ENCODE results near the gene BYSL. TPM values are rescaled to one million over a fixed set of nuclear protein-coding genes. Genes with fewer than 3 reads are reported as not detected.

Gene BYSL
- total and polyA plus RNA-seq, 5 donors: 6.5 to 12.4 (median 8.7) TPM

GRCh38 chr6:41887331-41887751, 34.0 kb upstream of the BYSL start:
- no peak for ATAC-seq
- no peaks in the 10 kb centered on the region for H3K9me3 ChIP-seq (ENCODE audit: control insufficient read depth, low read length)
- no peak for DNase-seq
- no peak overlapping the region for H3K27ac ChIP-seq (ENCODE audit: low read length)
- no peaks in the 10 kb centered on the region for H3K4me1 ChIP-seq (ENCODE audit: control insufficient read depth, insufficient read depth, low read length)
- no peaks in the 10 kb centered on the region for H3K27me3 ChIP-seq (ENCODE audit: control insufficient read depth, insufficient read depth)
- no peak overlapping the region for H3K4me3 ChIP-seq (ENCODE audit: low read length)
- intact Hi-C loops (cut with DNase I): no loop called here
- WGBS: 63% methylated on average over 4 of the region's 4 CpGs

GRCh38 chr6:41892921-41893564, 28.3 kb upstream of the BYSL start:
- no peaks in the 10 kb centered on the region for H3K9me3 ChIP-seq (ENCODE audit: control insufficient read depth, low read length)
- intact Hi-C loops (cut with DNase I): no loop called here
- DNase-seq (no peak), ATAC-seq (no peak)
- no peak overlapping the region for H3K4me3 ChIP-seq (ENCODE audit: low read length)
- 57% methylated on average over 4 of the region's 4 CpGs for WGBS
- peaks cover 4% of the 10 kb centered on the region for H3K4me1 ChIP-seq (ENCODE audit: control insufficient read depth, insufficient read depth, low read length)
- no peak overlapping the region for H3K27ac ChIP-seq (ENCODE audit: low read length)
- H3K27me3 ChIP-seq (ENCODE audit: control insufficient read depth, insufficient read depth): no peaks in the 10 kb centered on the region

- Histone ChIP-seq H3K4me1 (ENCODE audit: control insufficient read depth, insufficient read depth, low read length) (peaks cover 4% of the 10 kb centered on the region), H3K4me3 (ENCODE audit: low read length) (peak overlapping the region; percentile 82), H3K9me3 (ENCODE audit: control insufficient read depth, low read length) (no peaks in the 10 kb centered on the region), H3K27ac (ENCODE audit: low read length) (no peak overlapping the region), H3K27me3 (ENCODE audit: control insufficient read depth, insufficient read depth) (no peaks in the 10 kb centered on the region)
- DNase-seq (no peak), ATAC-seq (peak; percentile 71 to 80)
- 2% methylated on average over 56 of the region's 56 CpGs for WGBS
- intact Hi-C loops (cut with DNase I): no loop called here
Measured at GRCh38 chr6:41894366-41895299, 26.7 kb upstream of the BYSL start.

- intact Hi-C loops (cut with DNase I): no loop called here
- under 1% methylated on average over 55 of the region's 55 CpGs for WGBS
- peak within 1 kb of the TSS; percentile 82 for H3K4me3 ChIP-seq (ENCODE audit: low read length)
- peak; percentile 88 to 96 (median 95) for DNase-seq
- H3K4me1 ChIP-seq (ENCODE audit: control insufficient read depth, insufficient read depth, low read length): peaks cover 4% of the 10 kb centered on the region
- peak within 1 kb of the TSS; percentile 56 for H3K27ac ChIP-seq (ENCODE audit: low read length)
- H3K9me3 ChIP-seq (ENCODE audit: control insufficient read depth, low read length): no peaks in the 10 kb centered on the region
- peak; percentile 99 for ATAC-seq
- no peaks in the 10 kb centered on the region for H3K27me3 ChIP-seq (ENCODE audit: control insufficient read depth, insufficient read depth)
Measured at GRCh38 chr6:41895300-41896233, 25.7 kb upstream of the BYSL start, which contains the start of gene USP49. TSS of gene USP49 (minus strand) at chr6:41895375. CDS start at chr6:41806983, 88,392 bp downstream.

GRCh38 chr6:41896281-41896680, 25.0 kb upstream of the BYSL start:
- H3K27me3 ChIP-seq (ENCODE audit: control insufficient read depth, insufficient read depth): no peaks in the 10 kb centered on the region
- H3K9me3 ChIP-seq (ENCODE audit: control insufficient read depth, low read length): no peaks in the 10 kb centered on the region
- no peak overlapping the region for H3K27ac ChIP-seq (ENCODE audit: low read length)
- ATAC-seq (no peak), DNase-seq (no peak)
- H3K4me1 ChIP-seq (ENCODE audit: control insufficient read depth, insufficient read depth, low read length): peaks cover 4% of the 10 kb centered on the region
- H3K4me3 ChIP-seq (ENCODE audit: low read length): peak overlapping the region; percentile 82
- WGBS: 62% methylated on average over 3 of the region's 3 CpGs
- intact Hi-C loops (cut with DNase I): no loop called here

- WGBS: 79% methylated on average over 1 of the region's 1 CpG
- intact Hi-C loops (cut with DNase I): no loop called here
- Histone ChIP-seq H3K9me3 (ENCODE audit: control insufficient read depth, low read length) (no peaks in the 10 kb centered on the region), H3K27ac (ENCODE audit: low read length) (no peak overlapping the region), H3K4me3 (ENCODE audit: low read length) (no peak overlapping the region), H3K4me1 (ENCODE audit: control insufficient read depth, insufficient read depth, low read length) (peaks cover 1% of the 10 kb centered on the region), H3K27me3 (ENCODE audit: control insufficient read depth, insufficient read depth) (no peaks in the 10 kb centered on the region)
- ATAC-seq: no peak
- no peak for DNase-seq
Measured at GRCh38 chr6:41900861-41901260, 20.4 kb upstream of the BYSL start.

- intact Hi-C loops (cut with DNase I): no loop called here
- no peak for ATAC-seq
- Histone ChIP-seq H3K27ac (ENCODE audit: low read length) (no peak overlapping the region), H3K27me3 (ENCODE audit: control insufficient read depth, insufficient read depth) (no peaks in the 10 kb centered on the region), H3K9me3 (ENCODE audit: control insufficient read depth, low read length) (no peaks in the 10 kb centered on the region), H3K4me3 (ENCODE audit: low read length) (no peak overlapping the region), H3K4me1 (ENCODE audit: control insufficient read depth, insufficient read depth, low read length) (peaks cover 1% of the 10 kb centered on the region)
- WGBS: 94% methylated on average over 1 of the region's 1 CpG
- DNase-seq: peak in 1 of 3 donors; percentile 16
Measured at GRCh38 chr6:41901882-41902519, 19.3 kb upstream of the BYSL start.

- Histone ChIP-seq H3K27me3 (ENCODE audit: control insufficient read depth, insufficient read depth) (no peaks in the 10 kb centered on the region), H3K9me3 (ENCODE audit: control insufficient read depth, low read length) (no peaks in the 10 kb centered on the region), H3K4me1 (ENCODE audit: control insufficient read depth, insufficient read depth, low read length) (no peaks in the 10 kb centered on the region), H3K4me3 (ENCODE audit: low read length) (no peak overlapping the region), H3K27ac (ENCODE audit: low read length) (no peak overlapping the region)
- WGBS: 95% methylated on average over 1 of the region's 1 CpG
- no peak for DNase-seq
- intact Hi-C loops (cut with DNase I): no loop called here
- no peak for ATAC-seq
Measured at GRCh38 chr6:41909727-41910126, 11.6 kb upstream of the BYSL start.

GRCh38 chr6:41914343-41914742, 7.0 kb upstream of the BYSL start:
- Histone ChIP-seq H3K9me3 (ENCODE audit: control insufficient read depth, low read length) (no peaks in the 10 kb centered on the region), H3K27me3 (ENCODE audit: control insufficient read depth, insufficient read depth) (no peaks in the 10 kb centered on the region), H3K27ac (ENCODE audit: low read length) (no peak overlapping the region), H3K4me3 (ENCODE audit: low read length) (no peak overlapping the region), H3K4me1 (ENCODE audit: control insufficient read depth, insufficient read depth, low read length) (no peaks in the 10 kb centered on the region)
- 83% methylated on average over 2 of the region's 2 CpGs for WGBS
- DNase-seq (no peak), ATAC-seq (no peak)
- intact Hi-C loops (cut with DNase I): no loop called here

GRCh38 chr6:41914869-41915530, 6.3 kb upstream of the BYSL start:
- Histone ChIP-seq H3K4me1 (ENCODE audit: control insufficient read depth, insufficient read depth, low read length) (no peaks in the 10 kb centered on the region), H3K9me3 (ENCODE audit: control insufficient read depth, low read length) (no peaks in the 10 kb centered on the region), H3K27me3 (ENCODE audit: control insufficient read depth, insufficient read depth) (no peaks in the 10 kb centered on the region), H3K4me3 (ENCODE audit: low read length) (no peak overlapping the region), H3K27ac (ENCODE audit: low read length) (no peak overlapping the region)
- no peak for ATAC-seq
- intact Hi-C loops (cut with DNase I): no loop called here
- DNase-seq: no peak
- 94% methylated on average over 4 of the region's 4 CpGs for WGBS
